OCI-LY7 (cell line): ENCODE results near the gene ZNRF2. TPM values are rescaled to one million over a fixed set of nuclear protein-coding genes. Genes with fewer than 3 reads are reported as not detected.

Experiments used
- BruUV-seq: library from RNA; stranded (reverse); fragments of 400-500 nt; replicated peaks from 2 replicates; lab custom pipeline; 2021; lab: Mats Ljungman, UMichigan
- CTCF ChIA-PET: fragments of 300-600 bp; sonication (Branson Sonifier 250); formaldehyde crosslinking; loops from one replicate; lab custom pipeline; 2022; ENCODE audit warnings: antibody characterized with exemption; ENCODE audit not compliant: unreplicated experiment; lab: Charles Lee
- POLR2A ChIA-PET: fragments of 300-600 bp; sonication (Branson Sonifier 250); formaldehyde crosslinking; loops from one replicate; lab custom pipeline; 2022; ENCODE audit warnings: antibody characterized with exemption; lab: Charles Lee
- DNase-seq: peaks from one replicate; pipeline ENCODE4 v3.0.0-alpha.2; 2015; ENCODE audit warnings: low spot score
- H2AFZ ChIP-seq: fragments of 200-600 bp; sonication (generic), shearing (Covaris generic); 2 replicates; pipeline ENCODE4 v1.6.1; 2014; ENCODE audit warnings: mild to moderate bottlenecking, antibody characterized with exemption, low read length, moderate library complexity
- H3K27ac ChIP-seq: fragments of 200-600 bp; sonication (generic); 2 replicates; pipeline ENCODE4 v1.5.1; 2014; ENCODE audit warnings: mixed run types, low read depth, mild to moderate bottlenecking, moderate library complexity, low read length, inconsistent platforms; ENCODE audit not compliant: poor library complexity, severe bottlenecking
- H3K36me3 ChIP-seq: fragments of 200-600 bp; sonication (generic); 2 replicates; pipeline ENCODE4 v1.6.1; 2014; ENCODE audit warnings: mild to moderate bottlenecking, antibody characterized with exemption, low read length, moderate library complexity, mixed read lengths; ENCODE audit not compliant: insufficient read depth
- H3K4me1 ChIP-seq: fragments of 200-600 bp; sonication (generic); 2 replicates; pipeline ENCODE4 v1.5.1; 2014; ENCODE audit warnings: mild to moderate bottlenecking, low read length; ENCODE audit not compliant: insufficient read depth, poor library complexity, severe bottlenecking
- H3K4me2 ChIP-seq: fragments of 200-600 bp; sonication (generic); 2 replicates; pipeline ENCODE4 v1.6.1; 2014; ENCODE audit warnings: mild to moderate bottlenecking, low read length
- H3K4me3 ChIP-seq: fragments of 200-600 bp; sonication (generic); 2 replicates; pipeline ENCODE4 v1.5.1; 2014; ENCODE audit warnings: mild to moderate bottlenecking, low read depth, low read length; ENCODE audit not compliant: poor library complexity, severe bottlenecking
- H3K79me2 ChIP-seq: fragments of 200-600 bp; sonication (generic); 2 replicates; pipeline ENCODE4 v1.6.1; 2016; ENCODE audit warnings: low read depth, mild to moderate bottlenecking, low read length, moderate library complexity, mixed read lengths; ENCODE audit not compliant: insufficient read depth
- H3K9me2 ChIP-seq: fragments of 200-600 bp; sonication (generic); 2 replicates; pipeline ENCODE4 v1.6.1; 2016; ENCODE audit warnings: mild to moderate bottlenecking, low read length, mixed read lengths; ENCODE audit not compliant: insufficient read depth
- H3K9me3 ChIP-seq: fragments of 200-600 bp; sonication (generic); 2 replicates; pipeline ENCODE4 v1.6.1; 2014; ENCODE audit warnings: mild to moderate bottlenecking, mixed run types, low read length, mixed read lengths
- H4K20me1 ChIP-seq: fragments of 200-600 bp; sonication (generic); 2 replicates; pipeline ENCODE4 v1.6.1; 2014; ENCODE audit warnings: mild to moderate bottlenecking, antibody characterized with exemption, low read length, moderate library complexity, mixed read lengths; ENCODE audit not compliant: insufficient read depth
- CTCF ChIP-seq: fragments of 200-600 bp; sonication (generic); conservative IDR thresholded peaks from 2 replicates; pipeline ENCODE4 v1.5.1; 2014; ENCODE audit warnings: mild to moderate bottlenecking, antibody characterized with exemption, low read length, moderate library complexity, mixed read lengths
- EZH2phosphoT487 ChIP-seq: fragments of 200-600 bp; sonication (generic); IDR thresholded peaks from 2 replicates; pipeline ENCODE4 v1.6.1; 2018; ENCODE audit warnings: low read depth, borderline replicate concordance, mild to moderate bottlenecking, mixed run types, antibody characterized with exemption, low read length, moderate library complexity, mixed read lengths
- intact Hi-C: fragments of 100-400 bp; cut with micrococcal nuclease; formaldehyde crosslinking; loops from one replicate; pipeline ENCODE4 v1.10.0; 2022; ENCODE audit not compliant: unreplicated experiment
- total RNA-seq, 2 experiments: library from RNA; depleted of rRNA in 1 of 2; stranded (reverse); fragments of >200 nt in 1 of 2; shearing (Covaris generic) in 1 of 2; gene quantifications; 2 replicates each; pipeline ENCODE4 v1.2.3, GENCODE V29; 2014 to 2022

ZNRF2 gene
- total RNA-seq, 2 experiments from 2014 or later = 21.2 to 24.7 TPM

DNA sequence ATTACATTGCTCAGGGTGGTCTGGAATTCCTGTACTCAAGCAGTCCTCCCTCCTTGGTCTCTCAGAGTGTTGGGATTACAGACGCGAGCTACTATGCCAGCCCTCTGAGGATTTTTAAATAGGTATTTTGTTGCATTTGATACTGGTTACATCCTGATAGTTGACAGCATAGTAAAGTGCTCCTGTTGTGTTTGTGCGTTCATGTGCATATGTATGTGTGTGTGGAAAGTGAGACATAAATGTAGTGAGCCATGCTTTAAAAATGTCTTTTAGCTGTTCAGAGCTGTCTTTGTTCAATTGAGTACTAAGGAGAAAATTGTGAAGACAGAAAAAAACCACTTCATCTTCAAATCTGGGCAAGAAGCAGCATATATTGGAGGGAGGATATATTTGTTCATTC is 27.8 kb downstream of the ZNRF2 start:
- H3K27ac ChIP-seq = no peak overlapping the region
- H4K20me1 ChIP-seq = peaks cover 16% of the 10 kb centered on the region; the same call in 1 of the 2 replicates
- CTCF ChIA-PET = no interaction called here
- no peaks in the 10 kb centered on the region for H3K9me2 ChIP-seq
- no peak overlapping the region for H3K4me2 ChIP-seq
- TF ChIP-seq CTCF (no peak), EZH2phosphoT487 (no peak)
- BruUV-seq = no TSS peak
- H3K4me1 ChIP-seq = peaks cover 11% of the 10 kb centered on the region
- peaks cover 4% of the 10 kb centered on the region; the same call in 1 of the 2 replicates for H3K36me3 ChIP-seq
- peaks cover 10% of the 10 kb centered on the region; the same call in 1 of the 2 replicates for H3K9me3 ChIP-seq
- DNase-seq = no peak
- POLR2A ChIA-PET = interaction anchor here (0.6 to 2.7 kb wide), 5 partner anchors 10 to 168 kb away, joined by 3 to 16 read pairs (median 3); no protein-coding TSS in a partner anchor
- H3K79me2 ChIP-seq = peaks cover 94% of the 10 kb centered on the region
- intact Hi-C loops = no loop called here
- no peak overlapping the region for H2AFZ ChIP-seq
- no peak overlapping the region for H3K4me3 ChIP-seq

- no peak for TF ChIP-seq EZH2phosphoT487
- no peak for TF ChIP-seq CTCF
- BruUV-seq = no TSS peak
Measured at GRCh38 chr7:30313348-30313747, 29.0 kb downstream of the ZNRF2 start.

GRCh38 chr7:30313793-30314192 is 29.4 kb downstream of the ZNRF2 start:
- BruUV-seq = no TSS peak
- no peak for DNase-seq
- Histone ChIP-seq H2AFZ (no peak overlapping the region), H3K9me3 (no peaks in the 10 kb centered on the region), H3K4me2 (no peak overlapping the region; the same call in 1 of the 2 replicates), H3K4me3 (no peak overlapping the region), H3K36me3 (no peaks in the 10 kb centered on the region), H3K79me2 (peaks cover 93% of the 10 kb centered on the region), H4K20me1 (peaks cover 13% of the 10 kb centered on the region; the same call in 1 of the 2 replicates), H3K9me2 (no peaks in the 10 kb centered on the region), H3K27ac (no peak overlapping the region), H3K4me1 (peaks cover 6% of the 10 kb centered on the region)
- TF ChIP-seq CTCF (no peak), EZH2phosphoT487 (no peak)
- POLR2A ChIA-PET = interaction anchor here (0.9 to 2.7 kb wide), 10 partner anchors 8 to 32 kb away, joined by 3 to 16 read pairs (median 3); no protein-coding TSS in a partner anchor
- intact Hi-C loops = no loop called here
- CTCF ChIA-PET = interaction anchor here (1.6 kb wide), 1 partner anchor 8 kb away, joined by 4 read pairs; no protein-coding TSS in a partner anchor

More at GRCh38 chr7:30313348-30313747, 29.0 kb downstream of the ZNRF2 start:
- CTCF ChIA-PET = interaction anchor here (0.6 to 1.6 kb wide), 2 partner anchors 9 to 47 kb away, joined by 3 to 4 read pairs; no protein-coding TSS in a partner anchor
- Histone ChIP-seq H3K79me2 (peaks cover 94% of the 10 kb centered on the region), H3K4me1 (peaks cover 7% of the 10 kb centered on the region), H3K4me3 (no peak overlapping the region), H3K36me3 (peaks cover 2% of the 10 kb centered on the region; the same call in 1 of the 2 replicates), H3K9me3 (peaks cover under 1% of the 10 kb centered on the region; the same call in 1 of the 2 replicates), H4K20me1 (peaks cover 14% of the 10 kb centered on the region; the same call in 1 of the 2 replicates), H3K9me2 (no peaks in the 10 kb centered on the region), H3K27ac (no peak overlapping the region), H2AFZ (no peak overlapping the region), H3K4me2 (no peak overlapping the region; the same call in 1 of the 2 replicates)
- intact Hi-C loops = no loop called here
- POLR2A ChIA-PET = interaction anchor here (0.9 to 2.7 kb wide), 9 partner anchors 8 to 33 kb away, joined by 3 to 16 read pairs (median 4); no protein-coding TSS in a partner anchor
- DNase-seq = no peak
